Activated naive CD4-positive, alpha-beta T cell treated with Interleukin-2 at 50 U/mL for 16 hours (primary cell): Measurements from ENCODE around the gene SRF.

Experiments
- DNase-seq: peaks from one replicate; pipeline ENCODE4 v3.0.0-alpha.2; 2020

SRF gene

DNA sequence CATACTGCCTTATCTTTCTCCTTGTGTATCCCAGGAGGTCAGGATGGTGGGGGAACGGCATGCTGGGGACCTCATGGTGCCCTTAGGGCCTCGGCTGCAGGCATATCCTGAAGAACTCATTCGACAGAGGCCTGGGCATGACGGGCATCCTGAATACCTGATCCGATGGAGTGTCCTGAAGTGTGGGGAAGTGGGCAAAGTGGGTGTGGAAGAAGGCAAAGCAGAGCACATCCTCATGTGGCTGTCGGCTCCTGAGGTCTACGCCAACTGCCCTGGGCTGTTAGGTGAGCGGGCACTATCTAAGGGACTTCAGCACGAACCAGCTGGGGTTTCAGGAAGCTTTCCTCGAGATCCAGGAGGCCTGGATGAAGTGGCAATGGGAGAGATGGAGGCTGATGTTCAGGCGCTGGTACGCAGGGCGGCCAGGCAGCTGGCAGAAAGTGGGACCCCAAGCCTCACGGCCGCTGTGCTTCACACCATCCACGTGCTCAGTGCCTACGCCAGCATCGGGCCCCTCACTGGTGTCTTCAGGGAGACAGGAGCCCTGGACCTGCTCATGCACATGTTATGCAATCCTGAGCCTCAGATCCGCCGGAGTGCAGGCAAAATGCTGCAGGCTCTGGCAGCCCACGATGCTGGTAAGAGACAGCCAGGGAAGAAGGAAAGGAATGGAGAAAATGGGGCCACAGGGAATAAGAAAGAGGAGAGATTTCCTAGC lies 13.4 kb downstream of the SRF start:
- no peak for DNase-seq

DNA sequence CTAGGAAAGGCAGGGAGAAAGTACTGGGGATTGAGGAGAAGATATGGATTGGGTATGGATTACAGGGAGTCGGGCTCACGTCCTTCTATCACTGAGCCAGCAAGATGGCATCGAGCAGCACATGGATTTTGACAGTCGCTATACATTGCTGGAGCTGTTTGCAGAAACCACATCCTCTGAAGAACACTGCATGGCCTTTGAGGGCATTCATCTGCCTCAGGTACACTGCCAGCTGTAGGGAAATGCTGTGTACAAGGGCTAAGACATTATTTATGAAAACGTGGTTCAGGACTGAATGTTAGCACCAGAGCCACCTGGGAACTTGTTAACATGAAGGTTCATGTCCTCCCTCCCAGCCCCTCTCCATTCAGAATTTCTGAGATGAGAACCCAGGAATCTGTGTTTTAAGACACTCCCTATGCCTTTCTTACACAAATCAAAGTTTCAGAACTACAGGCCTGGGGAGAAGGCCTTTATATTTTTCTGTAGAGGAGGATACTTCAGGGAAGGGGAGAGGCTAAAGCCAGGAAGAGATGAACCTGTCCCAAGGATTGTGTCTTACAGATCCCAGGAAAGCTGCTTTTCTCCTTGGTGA lies 14.4 kb downstream of the SRF start:
- DNase-seq: no peak

DNA sequence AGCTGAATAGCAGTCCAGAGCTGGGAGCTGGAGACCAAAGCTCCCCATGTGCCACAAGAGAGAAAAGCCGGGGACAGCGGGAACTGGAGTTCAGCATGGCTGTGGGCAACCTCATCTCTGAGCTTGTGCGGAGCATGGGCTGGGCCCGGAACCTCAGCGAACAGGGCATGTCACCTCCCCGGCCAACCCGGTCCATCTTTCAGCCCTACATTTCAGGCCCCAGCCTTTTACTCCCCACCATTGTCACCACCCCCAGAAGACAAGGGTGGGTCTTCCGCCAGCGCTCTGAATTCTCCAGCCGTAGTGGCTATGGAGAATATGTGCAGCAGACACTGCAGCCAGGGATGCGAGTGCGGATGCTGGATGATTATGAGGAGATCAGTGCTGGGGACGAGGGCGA lies 14.9 kb downstream of the SRF start:
- DNase-seq: no peak

DNA sequence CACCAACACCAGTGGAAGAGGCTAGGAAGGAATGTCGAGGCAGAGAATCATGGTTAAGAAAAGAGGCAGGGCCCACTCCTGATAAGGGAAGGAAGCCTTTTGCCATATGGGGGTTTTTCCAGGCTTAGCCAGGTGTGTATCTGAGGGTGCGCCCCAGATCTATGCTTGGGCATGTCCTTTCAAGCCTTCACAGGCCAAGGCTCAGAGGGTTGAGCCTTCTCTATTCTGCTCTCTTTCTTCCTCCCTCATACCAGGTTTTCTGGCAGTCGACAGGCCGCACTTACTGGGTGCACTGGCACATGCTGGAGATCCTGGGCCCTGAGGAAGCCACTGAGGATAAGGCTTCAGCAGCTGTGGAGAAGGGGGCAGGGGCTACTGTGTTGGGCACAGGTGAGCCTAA lies 15.6 kb downstream of the SRF start:
- DNase-seq: no peak

DNA sequence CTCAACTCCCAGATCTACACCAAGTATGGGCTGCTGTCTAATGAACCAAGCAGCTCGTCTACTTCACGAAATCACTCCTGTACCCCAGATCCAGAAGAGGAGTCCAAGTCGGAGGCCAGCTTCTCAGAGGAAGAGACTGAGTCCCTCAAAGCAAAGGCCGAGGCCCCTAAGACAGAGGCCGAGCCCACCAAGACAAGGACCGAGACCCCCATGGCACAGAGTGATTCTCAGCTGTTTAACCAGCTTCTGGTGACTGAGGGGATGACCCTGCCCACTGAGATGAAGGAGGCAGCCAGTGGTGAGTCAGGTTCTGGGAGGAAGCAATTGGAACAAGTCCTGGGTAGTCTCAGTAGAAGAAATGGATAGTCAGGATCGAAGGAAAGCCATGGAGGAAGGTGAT lies 16.8 kb downstream of the SRF start:
- DNase-seq: no peak

DNA sequence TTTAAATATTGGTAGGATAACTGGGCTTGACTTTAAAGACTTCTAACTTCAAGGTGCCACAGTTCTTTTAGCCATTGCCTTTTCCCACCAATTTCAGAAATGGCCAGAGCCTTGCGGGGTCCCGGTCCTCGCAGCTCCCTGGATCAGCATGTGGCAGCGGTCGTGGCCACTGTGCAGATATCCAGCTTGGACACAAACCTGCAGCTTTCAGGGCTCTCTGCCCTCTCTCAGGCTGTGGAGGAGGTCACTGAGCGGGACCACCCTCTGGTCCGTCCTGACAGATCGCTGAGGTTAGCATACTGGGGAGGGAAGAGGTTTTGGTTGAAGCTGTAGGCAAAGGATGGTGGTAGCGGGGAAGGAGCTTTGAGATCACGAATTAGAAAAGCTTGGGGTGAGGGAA lies 17.4 kb downstream of the SRF start:
- DNase-seq: no peak

DNA sequence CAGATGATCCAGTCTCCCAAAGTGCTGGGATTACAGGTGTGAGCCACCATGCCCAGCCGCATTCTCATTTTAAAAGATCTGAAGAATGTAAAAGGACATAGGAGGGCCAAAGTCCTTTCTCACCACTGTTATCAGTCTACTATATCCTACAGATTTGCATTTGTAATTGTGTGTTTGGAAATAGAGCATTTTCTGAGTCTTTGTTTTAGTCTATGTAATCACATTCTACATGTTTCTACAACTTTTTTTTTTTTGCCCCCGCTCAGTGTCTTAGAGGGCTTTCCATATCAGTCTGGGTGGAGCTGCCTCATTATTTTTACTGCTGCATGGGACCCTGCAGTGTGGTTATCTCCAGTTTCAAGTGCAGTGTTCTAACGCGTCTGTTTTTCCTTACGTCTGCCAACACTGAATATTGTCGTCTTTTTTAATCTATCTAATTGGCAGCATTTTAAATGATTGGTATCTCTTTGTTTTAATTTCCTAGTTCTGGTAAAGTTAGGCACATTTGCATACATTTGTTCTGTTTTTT lies 18.8 kb downstream of the SRF start:
- DNase-seq: no peak

DNA sequence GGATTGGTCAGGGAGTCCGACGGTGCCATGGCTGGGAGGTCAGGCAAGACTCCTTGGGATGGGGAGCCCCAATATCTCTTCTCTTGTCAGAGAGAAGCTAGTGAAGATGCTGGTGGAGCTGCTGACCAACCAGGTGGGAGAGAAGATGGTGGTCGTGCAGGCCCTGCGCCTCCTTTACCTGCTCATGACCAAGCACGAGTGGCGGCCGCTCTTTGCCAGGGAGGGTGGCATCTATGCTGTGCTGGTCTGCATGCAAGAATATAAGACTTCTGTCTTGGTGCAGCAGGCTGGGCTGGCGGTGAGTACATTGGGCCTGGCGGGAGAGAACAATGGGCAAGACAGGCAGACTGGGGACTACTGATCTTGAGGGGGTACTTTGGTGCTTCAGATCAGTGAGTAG lies 21.8 kb downstream of the SRF start:
- DNase-seq: no peak

DNA sequence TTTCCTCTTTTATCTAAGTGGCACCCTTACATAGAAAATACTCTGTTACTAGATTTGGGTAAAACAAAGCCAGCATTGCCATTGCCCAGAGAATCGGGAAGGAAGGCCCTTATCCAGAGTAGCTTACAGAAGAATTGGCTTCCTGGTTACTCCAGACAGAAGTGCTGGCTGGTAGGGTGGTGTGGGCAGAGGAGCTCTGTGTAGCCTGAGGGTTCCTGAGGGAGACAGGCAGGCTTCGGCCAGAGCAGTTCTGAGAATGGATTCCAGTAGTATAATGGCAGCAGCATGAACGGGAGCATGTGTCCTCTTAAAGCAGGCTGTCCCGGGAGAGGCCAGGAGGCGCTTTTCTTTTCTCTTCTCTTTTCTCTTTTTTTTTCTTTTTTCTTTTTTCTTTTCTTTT lies 22.9 kb downstream of the SRF start:
- DNase-seq: no peak

DNA sequence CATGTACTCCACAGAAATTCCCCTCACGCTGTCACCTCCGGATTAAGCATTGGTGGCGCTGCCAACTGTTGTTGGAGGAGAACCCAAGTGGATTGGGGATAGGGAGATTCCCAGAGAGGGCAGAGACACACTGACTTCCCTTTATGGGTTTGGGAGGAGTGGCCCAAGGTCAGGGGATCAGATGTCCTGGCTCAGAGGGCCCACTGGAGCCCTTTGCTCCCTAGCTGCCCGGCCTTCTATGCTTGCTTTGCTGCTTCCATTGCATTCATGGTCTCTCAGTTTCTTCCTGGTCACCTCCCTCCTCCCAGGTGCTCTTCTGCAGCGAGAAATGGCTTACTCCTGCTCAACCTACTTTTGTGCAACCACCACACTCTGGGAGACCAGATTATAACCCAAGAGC lies 25.3 kb downstream of the SRF start:
- no peak for DNase-seq

DNA sequence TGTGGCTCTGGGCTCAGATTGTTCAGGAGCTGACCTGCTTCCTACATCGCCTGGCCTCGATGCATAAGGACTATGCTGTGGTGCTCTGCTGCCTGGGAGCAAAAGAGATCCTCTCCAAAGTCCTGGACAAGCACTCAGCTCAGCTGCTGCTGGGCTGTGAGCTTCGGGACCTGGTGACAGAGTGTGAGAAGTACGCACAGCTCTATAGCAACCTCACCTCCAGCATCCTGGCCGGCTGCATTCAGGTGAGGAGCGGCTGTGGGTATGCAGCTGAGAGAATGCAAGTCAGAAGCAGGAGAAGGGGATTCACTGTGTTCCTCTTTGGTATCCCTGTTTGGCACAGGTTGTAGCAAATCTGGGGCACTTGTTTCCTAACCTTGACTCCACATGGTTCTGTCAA lies 28.8 kb downstream of the SRF start:
- no peak for DNase-seq

DNA sequence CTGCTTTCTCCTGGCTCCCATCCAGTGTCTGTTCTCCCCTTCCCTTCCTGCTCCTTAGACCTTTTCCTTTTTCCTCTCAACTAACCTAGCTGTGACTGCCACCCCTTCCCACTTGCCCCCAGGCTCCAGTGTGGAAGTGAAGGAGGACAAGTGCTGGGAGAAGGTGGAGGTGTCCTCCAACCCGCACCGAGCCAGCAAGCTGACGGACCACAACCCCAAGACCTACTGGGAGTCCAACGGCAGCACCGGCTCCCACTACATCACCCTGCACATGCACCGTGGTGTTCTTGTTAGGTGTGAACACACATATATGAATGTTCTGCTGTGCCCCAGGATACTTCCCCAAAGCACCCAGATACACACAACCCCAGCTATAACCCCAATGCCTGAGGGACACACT lies 29.5 kb downstream of the SRF start:
- no peak for DNase-seq

DNA sequence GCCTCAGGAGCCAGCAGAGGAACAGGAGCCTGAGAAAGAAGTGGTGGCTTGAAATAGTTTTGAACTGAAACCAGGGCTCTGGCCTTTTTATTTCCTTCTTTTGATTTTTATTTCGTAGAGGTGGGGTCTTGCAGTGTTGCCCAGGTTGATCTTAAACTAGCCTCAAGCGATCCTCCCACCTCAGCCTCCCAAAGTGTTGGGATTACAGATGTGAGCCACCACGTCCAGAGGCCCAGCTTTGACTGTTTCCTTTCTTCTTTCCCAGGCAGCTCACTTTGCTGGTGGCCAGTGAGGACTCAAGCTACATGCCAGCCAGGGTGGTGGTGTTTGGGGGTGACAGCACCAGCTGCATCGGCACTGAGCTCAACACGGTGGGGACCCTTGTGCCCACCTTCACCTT lies 31.4 kb downstream of the SRF start:
- DNase-seq: no peak

DNA sequence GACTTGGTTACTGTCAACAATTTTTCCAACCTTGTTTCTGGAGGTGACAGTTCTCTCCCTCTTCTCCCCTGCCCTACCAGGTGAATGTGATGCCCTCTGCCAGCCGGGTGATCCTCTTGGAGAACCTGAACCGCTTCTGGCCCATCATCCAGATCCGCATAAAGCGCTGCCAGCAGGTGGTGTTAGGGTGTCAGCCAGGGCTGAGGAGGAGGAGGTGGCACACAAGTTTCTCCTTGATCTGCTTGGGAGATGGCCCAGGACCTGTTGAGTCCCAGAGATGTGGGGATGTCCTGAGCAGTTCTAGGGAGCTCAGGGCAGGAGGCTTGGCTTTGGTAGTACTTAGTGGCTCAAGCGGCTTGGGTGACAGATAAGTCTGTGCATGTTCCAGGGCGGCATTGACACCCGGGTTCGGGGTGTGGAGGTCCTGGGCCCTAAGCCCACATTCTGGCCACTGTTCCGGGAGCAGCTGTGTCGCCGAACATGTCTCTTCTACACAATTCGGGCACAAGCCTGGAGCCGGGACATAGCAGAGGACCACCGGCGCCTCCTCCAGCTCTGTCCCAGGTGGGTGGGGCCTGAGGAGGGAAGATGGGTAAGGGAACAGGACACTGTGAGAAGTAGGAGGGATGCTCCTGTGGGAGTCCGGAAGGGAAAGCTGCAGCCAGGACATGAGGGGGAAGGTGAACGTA lies 32.1 kb downstream of the SRF start:
- no peak for DNase-seq

DNA sequence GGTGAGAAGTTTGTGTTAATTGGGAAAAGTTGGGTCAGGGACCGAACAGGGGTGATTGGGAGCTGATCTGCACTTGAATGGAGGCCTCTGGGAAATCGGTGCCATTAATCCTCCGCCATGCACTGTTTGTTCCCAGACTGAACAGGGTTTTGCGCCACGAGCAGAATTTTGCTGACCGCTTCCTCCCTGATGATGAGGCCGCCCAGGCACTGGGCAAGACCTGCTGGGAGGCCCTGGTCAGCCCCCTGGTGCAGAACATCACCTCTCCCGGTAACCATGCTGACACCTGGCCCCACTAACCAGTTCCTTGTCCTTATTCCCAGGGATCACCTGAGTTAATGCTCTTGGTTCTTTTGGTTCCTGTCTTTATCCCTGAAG lies 32.6 kb downstream of the SRF start:
- no peak for DNase-seq

DNA sequence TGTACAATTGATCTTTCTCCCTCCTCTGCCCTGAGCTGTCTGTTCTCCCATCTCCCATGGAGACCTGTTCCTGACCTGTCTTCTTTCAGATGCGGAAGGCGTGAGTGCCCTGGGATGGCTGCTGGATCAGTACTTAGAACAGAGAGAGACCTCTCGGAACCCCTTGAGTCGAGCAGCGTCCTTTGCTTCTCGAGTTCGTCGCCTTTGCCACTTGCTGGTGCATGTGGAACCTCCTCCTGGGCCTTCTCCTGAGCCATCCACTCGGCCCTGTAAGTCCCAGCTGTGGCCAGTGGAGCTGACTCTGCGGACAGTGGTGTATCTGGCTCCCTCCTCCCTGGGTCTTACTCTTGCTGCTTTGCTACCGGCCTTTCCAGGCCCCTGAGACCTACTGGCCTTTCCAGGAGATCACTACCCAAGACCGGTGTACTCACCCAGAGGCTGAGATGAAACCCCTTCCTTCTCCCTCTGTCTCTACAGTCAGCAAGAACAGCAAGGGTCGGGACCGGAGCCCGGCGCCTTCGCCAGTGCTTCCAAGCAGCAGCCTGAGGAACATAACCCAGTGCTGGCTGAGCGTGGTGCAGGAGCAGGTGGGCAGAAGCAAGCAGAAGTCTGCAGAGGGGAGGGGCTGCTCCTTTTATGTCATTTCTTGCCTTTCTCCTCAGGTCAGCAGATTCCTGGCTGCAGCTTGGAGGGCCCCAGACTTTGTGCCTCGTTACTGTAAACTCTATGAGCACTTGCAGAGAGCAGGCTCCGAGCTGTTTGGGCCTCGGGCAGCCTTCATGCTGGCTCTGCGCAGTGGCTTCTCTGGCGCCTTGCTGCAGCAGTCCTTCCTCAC lies 33.4 kb downstream of the SRF start:
- DNase-seq: no peak

DNA sequence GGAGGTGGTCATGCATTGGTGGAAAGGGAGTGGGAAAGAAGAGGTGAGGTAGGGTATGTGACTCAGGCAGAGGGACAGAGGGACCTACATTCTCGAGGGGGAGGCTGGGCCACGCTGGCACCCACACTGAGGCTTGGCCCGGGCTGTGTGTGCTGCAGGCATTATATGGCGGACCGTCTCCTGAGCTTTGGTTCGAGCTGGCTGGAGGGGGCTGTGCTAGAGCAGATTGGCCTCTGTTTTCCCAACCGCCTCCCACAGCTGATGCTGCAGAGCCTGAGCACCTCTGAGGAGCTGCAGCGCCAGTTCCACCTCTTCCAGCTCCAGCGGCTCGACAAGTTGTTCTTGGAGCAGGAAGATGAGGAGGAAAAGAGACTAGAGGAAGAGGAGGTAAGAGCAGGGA lies 34.8 kb downstream of the SRF start:
- DNase-seq: no peak

DNA sequence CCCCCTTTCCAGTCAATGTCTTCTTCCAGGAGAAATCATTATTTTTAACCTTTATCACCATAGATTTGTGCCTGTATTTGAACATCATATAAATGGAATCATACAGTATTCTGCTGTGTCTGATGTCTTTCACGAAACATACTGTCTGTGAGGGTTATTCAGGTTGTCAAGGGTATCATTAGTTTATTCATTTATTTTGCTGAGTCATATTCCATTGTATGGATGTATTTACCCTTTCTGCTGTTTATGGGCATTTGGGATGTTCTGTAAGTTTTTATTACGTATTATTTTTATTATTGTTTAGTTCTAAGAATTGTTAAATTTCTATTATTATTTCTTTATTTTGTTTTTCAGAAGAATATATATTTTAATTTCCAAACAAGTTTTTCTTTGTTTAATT lies 36.2 kb downstream of the SRF start:
- DNase-seq: no peak

DNA sequence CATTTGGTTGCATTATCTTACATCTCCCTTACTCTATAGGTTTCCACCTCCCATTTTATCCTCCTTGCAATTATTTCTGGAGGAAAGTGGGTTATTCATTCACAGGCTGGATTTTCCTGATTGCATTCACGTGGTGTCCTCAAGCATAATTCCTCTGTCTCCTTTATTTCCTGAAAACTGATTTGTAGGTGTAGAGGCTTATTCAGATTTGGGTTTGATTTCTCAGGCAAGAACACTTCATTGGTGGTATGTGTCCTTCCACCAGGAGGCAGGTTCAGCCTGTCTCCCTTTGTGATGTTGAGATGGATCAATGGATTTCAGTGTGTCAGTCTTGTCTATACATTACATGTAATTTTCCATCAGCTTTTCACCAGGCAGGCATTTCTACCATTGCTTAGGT lies 40.9 kb downstream of the SRF start:
- no peak for DNase-seq

DNA sequence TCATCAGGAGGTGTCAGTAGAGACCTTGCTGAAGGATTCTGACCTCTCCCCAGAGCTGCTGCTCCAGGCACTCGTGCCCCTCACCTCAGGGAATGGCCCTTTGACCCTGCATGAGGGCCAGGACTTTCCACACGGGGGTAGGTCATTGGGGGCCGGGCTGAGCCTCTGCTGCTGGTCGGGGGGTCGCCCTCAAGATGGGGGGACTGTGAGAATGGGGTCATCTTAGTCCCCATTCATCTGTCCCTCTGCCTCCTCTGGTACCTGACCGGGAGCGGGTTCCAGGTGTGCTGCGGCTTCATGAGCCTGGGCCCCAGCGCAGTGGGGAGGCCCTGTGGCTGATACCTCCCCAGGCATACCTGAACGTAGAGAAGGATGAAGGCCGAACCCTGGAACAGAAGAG lies 42.4 kb downstream of the SRF start:
- DNase-seq: no peak

DNA sequence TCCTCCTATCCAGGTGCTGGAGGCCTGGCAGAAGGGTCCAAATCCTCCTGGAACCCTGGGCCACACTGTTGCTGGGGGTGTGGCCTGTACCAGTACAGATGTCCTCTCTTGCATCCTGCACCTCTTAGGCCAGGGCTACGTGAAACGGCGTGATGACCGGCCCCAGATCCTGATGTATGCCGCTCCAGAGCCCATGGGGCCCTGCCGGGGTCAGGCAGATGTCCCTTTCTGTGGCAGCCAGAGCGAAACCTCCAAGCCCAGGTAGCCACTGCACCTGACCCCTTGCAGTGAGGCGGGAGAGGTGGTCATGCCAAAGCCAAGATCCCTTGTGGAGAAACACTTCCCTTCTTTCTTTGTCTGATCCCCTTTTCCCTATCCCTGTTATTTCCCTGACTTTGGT lies 44.0 kb downstream of the SRF start:
- no peak for DNase-seq

DNA sequence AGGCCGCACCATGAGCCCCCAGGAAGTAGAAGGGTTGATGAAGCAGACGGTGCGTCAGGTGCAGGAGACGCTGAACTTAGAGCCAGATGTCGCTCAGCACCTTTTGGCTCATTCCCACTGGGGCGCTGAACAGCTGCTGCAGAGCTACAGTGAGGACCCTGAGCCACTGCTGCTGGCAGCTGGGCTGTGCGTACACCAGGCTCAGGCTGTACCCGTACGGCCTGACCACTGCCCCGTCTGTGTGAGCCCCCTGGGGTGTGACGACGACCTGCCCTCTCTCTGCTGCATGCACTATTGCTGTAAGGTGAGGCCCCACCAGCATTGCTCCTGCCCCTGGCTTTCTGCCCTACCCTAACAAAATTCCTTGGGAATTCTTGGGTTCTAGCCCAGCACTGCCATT lies 45.1 kb downstream of the SRF start:
- DNase-seq: no peak

DNA sequence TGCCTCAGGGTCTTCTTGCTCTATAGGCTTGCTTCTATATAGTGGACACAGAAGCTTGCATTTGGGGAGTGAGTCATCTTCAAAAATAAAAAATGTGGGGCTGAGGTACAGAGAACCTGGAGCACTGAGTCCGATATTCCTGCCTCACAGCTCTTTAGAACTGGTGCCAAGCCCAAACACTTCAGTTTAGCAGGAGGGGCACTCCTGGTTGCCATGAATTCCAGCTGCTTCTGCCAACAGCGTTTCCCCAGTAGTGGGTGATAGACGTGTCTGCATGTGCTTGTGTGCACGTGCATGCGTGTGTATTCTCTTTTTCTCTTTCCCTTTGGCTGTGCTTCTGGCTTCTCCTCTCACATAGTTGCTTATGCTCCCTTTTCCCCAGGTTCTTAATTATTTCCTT lies 46.3 kb downstream of the SRF start:
- DNase-seq: no peak

DNA sequence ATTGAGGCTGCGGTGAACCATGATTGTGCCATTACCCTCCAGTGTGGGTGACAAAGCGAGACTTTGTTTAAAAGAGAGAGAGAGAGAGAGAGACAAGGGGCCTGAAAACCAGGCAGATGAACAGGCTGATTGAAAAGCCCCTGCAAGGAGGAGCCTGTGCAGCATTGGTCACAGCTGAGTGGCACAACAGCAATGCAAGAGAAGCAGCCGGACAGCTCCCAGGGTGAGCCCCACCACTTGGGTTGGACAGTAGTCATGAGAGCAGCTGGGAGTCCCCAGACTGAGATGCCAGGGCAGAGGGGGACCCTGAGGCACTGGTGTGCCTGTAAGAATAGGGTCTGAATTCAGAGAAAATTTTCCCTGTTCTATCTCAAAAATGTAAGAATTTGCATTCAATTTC lies 48.0 kb downstream of the SRF start:
- DNase-seq: no peak
